Endodermal cell (in vitro differentiated cells): ENCODE data around the gene NFIX. TPM values are rescaled to one million over a fixed set of nuclear protein-coding genes. Genes with fewer than 3 reads are reported as not detected.

Experiments
- DNase-seq: peaks from one replicate; pipeline ENCODE4 v3.0.0-alpha.2; 2017
- H3K27ac ChIP-seq: 2 replicates; pipeline ENCODE4 v1.5.1; 2013; ENCODE audit warnings: mild to moderate bottlenecking, low read depth, low read length, moderate library complexity
- H3K27me3 ChIP-seq: 2 replicates; pipeline ENCODE4 v1.6.1; 2013; ENCODE audit warnings: mild to moderate bottlenecking, low read length, moderate library complexity; ENCODE audit not compliant: insufficient read depth, control insufficient read depth, poor library complexity, severe bottlenecking
- H3K36me3 ChIP-seq: 2 replicates; pipeline ENCODE4 v1.7.0; 2013; ENCODE audit warnings: mild to moderate bottlenecking, low read length, moderate library complexity; ENCODE audit not compliant: control insufficient read depth, insufficient read depth
- H3K4me1 ChIP-seq: one replicate; pipeline ENCODE4 v1.7.0; 2013; ENCODE audit warnings: low read length; ENCODE audit not compliant: control insufficient read depth, insufficient read depth
- H3K4me3 ChIP-seq: 2 replicates; pipeline ENCODE4 v1.5.1; 2013; ENCODE audit warnings: mild to moderate bottlenecking, low read length, moderate library complexity
- H3K9ac ChIP-seq: 2 replicates; pipeline ENCODE4 v1.6.1; 2013; ENCODE audit warnings: mild to moderate bottlenecking, low read length, moderate library complexity; ENCODE audit not compliant: poor library complexity, severe bottlenecking; ENCODE audit errors: extremely low read depth
- H3K9me3 ChIP-seq: 2 replicates; pipeline ENCODE4 v1.6.1; 2013; ENCODE audit warnings: mild to moderate bottlenecking, low read length, moderate library complexity; ENCODE audit not compliant: control insufficient read depth
- H3K27ac Mint-ChIP-seq: 2 replicates; pipeline ENCODE4 v1.8.0; 2020; ENCODE audit warnings: mixed read lengths
- H3K27me3 Mint-ChIP-seq: 2 replicates; pipeline ENCODE4 v1.8.0; 2021; ENCODE audit warnings: mild to moderate bottlenecking, mixed read lengths; ENCODE audit not compliant: insufficient read depth
- H3K36me3 Mint-ChIP-seq: 2 replicates; pipeline ENCODE4 v1.8.0; 2020; ENCODE audit warnings: low read depth, mixed read lengths
- H3K4me1 Mint-ChIP-seq: 2 replicates; pipeline ENCODE4 v1.8.0; 2020; ENCODE audit warnings: mixed read lengths
- H3K4me3 Mint-ChIP-seq: 2 replicates; pipeline ENCODE4 v1.8.0; 2020; ENCODE audit warnings: mild to moderate bottlenecking, moderate library complexity, mixed read lengths
- H3K9me3 Mint-ChIP-seq: 2 replicates; pipeline ENCODE4 v1.8.0; 2020; ENCODE audit warnings: mild to moderate bottlenecking, mixed read lengths
- WGBS, 2 experiments: methylation state at CpG; one replicate each; pipeline versions ENCODE4 v1.1.5 to v1.1.7; 2013; ENCODE audit warnings: missing lambda C conversion rate in 2 of 2, mixed read lengths in 1 of 2; ENCODE audit not compliant: insufficient coverage in 1 of 2, insufficient read length in 1 of 2; 5-methylcytosine and 5-hydroxymethylcytosine counted together
- total RNA-seq, 2 donors: library from RNA; stranded (reverse); fragmentation: NEBNext Ultra II Directional in 1 of 2; extraction: Animal tissue kit (Norgen Biotek cat#: 25700) in 1 of 2; gene quantifications; 2 replicates in 1 of 2; 3 replicates in 1 of 2; pipeline ENCODE4 v1.2.1, GENCODE V29; 2021
- TF ChIP-seq, protein P1 (sequence below): fragments of 200-600 bp; sonication (generic); conservative IDR thresholded peaks from 2 replicates; pipeline ENCODE4 v1.5.0; 2021; ENCODE audit warnings: antibody characterized with exemption, mild to moderate bottlenecking

NFIX gene
- total RNA-seq, 2 donors from 2014 or later = 0.22 to 0.40 TPM

DNA sequence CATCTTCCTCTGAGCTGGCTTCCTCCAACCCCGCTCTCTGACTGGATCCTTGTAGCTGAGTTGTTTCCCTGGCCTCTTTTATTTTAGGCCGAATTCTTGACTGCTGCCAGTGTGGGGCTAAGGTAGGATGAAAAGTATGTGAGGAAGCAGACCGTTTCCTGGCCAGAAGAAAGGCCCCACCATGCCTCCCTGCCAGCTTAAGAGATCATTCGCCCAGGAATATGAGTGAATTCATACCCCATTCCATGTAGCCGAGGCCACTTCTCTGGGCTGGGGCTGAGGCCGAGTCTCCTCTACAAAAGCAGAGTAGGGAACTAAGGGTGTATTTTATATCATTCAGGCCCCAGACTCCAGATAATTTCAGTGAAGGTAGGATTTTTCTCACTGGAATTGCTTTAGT is 32.3 kb downstream of the NFIX start:
- peaks cover 10% of the 10 kb centered on the region for H3K4me1 Mint-ChIP-seq
- peaks cover 100% of the 10 kb centered on the region for H3K27me3 ChIP-seq
- H3K27ac Mint-ChIP-seq = no peak overlapping the region
- H3K36me3 ChIP-seq = no peaks in the 10 kb centered on the region
- no peak overlapping the region for H3K4me3 ChIP-seq
- H3K9ac ChIP-seq = no peak overlapping the region
- no peak overlapping the region for H3K4me3 Mint-ChIP-seq
- TF ChIP-seq, protein P1, sequence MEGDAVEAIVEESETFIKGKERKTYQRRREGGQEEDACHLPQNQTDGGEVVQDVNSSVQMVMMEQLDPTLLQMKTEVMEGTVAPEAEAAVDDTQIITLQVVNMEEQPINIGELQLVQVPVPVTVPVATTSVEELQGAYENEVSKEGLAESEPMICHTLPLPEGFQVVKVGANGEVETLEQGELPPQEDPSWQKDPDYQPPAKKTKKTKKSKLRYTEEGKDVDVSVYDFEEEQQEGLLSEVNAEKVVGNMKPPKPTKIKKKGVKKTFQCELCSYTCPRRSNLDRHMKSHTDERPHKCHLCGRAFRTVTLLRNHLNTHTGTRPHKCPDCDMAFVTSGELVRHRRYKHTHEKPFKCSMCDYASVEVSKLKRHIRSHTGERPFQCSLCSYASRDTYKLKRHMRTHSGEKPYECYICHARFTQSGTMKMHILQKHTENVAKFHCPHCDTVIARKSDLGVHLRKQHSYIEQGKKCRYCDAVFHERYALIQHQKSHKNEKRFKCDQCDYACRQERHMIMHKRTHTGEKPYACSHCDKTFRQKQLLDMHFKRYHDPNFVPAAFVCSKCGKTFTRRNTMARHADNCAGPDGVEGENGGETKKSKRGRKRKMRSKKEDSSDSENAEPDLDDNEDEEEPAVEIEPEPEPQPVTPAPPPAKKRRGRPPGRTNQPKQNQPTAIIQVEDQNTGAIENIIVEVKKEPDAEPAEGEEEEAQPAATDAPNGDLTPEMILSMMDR = no peak
- no peaks in the 10 kb centered on the region for H3K36me3 Mint-ChIP-seq
- no peak overlapping the region for H3K27ac ChIP-seq
- H3K9me3 Mint-ChIP-seq = no peaks in the 10 kb centered on the region
- H3K4me1 ChIP-seq = no peaks in the 10 kb centered on the region
- WGBS, 2 experiments = 83 to 100% methylated on average over 1 to 6 of the region's 6 CpGs
- H3K9me3 ChIP-seq = no peaks in the 10 kb centered on the region
- DNase-seq = no peak
- H3K27me3 Mint-ChIP-seq = peaks cover 99% of the 10 kb centered on the region

DNA sequence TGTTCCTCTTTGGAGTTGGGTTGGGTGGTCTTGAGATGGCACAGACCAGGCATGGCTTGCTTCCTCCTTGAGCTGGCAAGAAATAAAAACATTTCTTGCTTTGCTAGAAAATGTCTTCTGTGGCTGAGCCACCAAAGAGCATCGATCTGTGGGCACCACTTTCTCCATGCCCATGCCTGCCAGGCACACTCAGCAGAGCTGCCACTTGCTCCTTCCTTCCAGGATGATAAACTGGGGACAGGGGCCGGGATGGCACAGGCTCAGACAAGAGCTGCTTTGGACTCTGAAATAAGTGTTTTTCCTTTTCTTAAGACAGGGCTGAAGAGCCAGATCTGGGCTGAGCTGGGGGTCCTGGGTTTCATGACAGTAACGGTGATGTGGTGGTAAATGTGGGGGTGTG is 32.8 kb downstream of the NFIX start:
- WGBS, 2 experiments = 73 to 90% methylated on average over 2 to 3 of the region's 3 CpGs
- no peak overlapping the region for H3K4me3 Mint-ChIP-seq
- H3K27ac Mint-ChIP-seq = no peak overlapping the region
- no peak for DNase-seq
- H3K36me3 Mint-ChIP-seq = no peaks in the 10 kb centered on the region
- peaks cover 8% of the 10 kb centered on the region for H3K4me1 Mint-ChIP-seq
- Histone ChIP-seq H3K36me3 (no peaks in the 10 kb centered on the region), H3K27ac (no peak overlapping the region), H3K9ac (no peak overlapping the region), H3K4me3 (no peak overlapping the region), H3K4me1 (no peaks in the 10 kb centered on the region), H3K27me3 (peaks cover 100% of the 10 kb centered on the region), H3K9me3 (no peaks in the 10 kb centered on the region)
- peaks cover 99% of the 10 kb centered on the region for H3K27me3 Mint-ChIP-seq
- TF ChIP-seq, protein P1 = no peak
- no peaks in the 10 kb centered on the region for H3K9me3 Mint-ChIP-seq

DNA sequence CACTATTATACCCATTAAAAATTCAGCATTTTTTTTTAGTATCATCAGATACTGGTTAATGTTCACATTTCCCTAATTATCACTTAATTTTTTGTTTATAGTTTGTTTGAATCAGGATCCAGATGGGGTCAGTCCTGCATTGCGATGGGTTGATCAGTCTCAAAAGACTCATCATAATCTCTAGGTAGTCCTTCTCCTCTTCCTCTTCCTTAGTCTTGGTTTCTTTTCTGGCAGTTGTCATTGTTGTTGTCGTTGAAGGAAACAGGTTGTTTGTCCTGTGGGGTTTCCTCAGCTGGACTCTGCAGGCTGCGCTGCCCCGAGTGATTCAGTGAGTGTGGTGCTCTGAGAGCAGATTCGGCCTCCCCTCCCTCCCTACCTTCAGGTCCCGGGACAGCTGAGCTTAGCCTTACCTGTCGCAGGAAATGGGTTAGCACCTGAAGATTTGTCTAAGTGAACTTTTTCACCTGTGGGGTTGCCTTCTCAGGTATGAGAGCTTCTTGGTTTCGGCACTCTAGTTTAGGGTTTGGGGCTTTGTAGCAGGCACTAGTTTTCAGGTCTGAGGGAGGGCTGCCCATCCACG is 34.1 kb downstream of the NFIX start:
- Mint-ChIP-seq H3K27ac (no peak overlapping the region), H3K4me3 (no peak overlapping the region), H3K9me3 (no peaks in the 10 kb centered on the region), H3K36me3 (no peaks in the 10 kb centered on the region), H3K27me3 (peaks cover 97% of the 10 kb centered on the region), H3K4me1 (peaks cover 3% of the 10 kb centered on the region)
- Histone ChIP-seq H3K36me3 (no peaks in the 10 kb centered on the region), H3K27ac (no peak overlapping the region), H3K9me3 (no peaks in the 10 kb centered on the region), H3K27me3 (peaks cover 98% of the 10 kb centered on the region), H3K9ac (no peak overlapping the region), H3K4me3 (no peak overlapping the region), H3K4me1 (no peaks in the 10 kb centered on the region)
- WGBS, 2 experiments = 70 to 78% methylated on average over 3 to 9 of the region's 9 CpGs
- TF ChIP-seq, protein P1 = no peak
- DNase-seq = no peak
